Breast epithelium (tissue), 4 donors: ENCODE results near the gene NXPH4. TPM values are rescaled to one million over a fixed set of nuclear protein-coding genes. Genes with fewer than 3 reads are reported as not detected.

Experiments used
- DNase-seq, 2 donors: peaks; one replicate each; pipeline ENCODE4 v3.0.0-alpha.2; 2019; ENCODE audit warnings: low spot score in 2 of 2
- H3K27ac ChIP-seq, 2 donors: fragments of 200-600 bp; sonication (generic) in 1 of 2; one replicate each; pipeline ENCODE4 v1.5.1; 2016 to 2019; ENCODE audit warnings: mild to moderate bottlenecking in 1 of 2
- H3K27me3 ChIP-seq, 2 donors: fragments of 200-600 bp; sonication (generic) in 1 of 2; one replicate each; pipeline versions ENCODE4 v1.5.1 to v1.6.0; 2017 to 2019; ENCODE audit warnings: control low read depth in 1 of 2, mild to moderate bottlenecking in 1 of 2
- H3K36me3 ChIP-seq: fragments of 200-600 bp; one replicate; pipeline ENCODE4 v1.5.1; 2019
- H3K4me1 ChIP-seq, 2 donors: fragments of 200-600 bp; sonication (generic); one replicate each; pipeline ENCODE4 v1.5.1; 2016 to 2019; ENCODE audit warnings: control low read depth in 1 of 2
- H3K4me3 ChIP-seq, 3 donors: fragments of 200-600 bp; sonication (generic); 1 replicate in 2 of 3; 2 replicates in 1 of 3; pipeline ENCODE4 v1.5.1; 2016 to 2019; ENCODE audit warnings: mild to moderate bottlenecking in 3 of 3, moderate library complexity in 2 of 3
- H3K9me3 ChIP-seq, 2 donors: fragments of 200-600 bp; sonication (generic) in 1 of 2; one replicate each; pipeline ENCODE4 v1.5.1; 2016 to 2019; ENCODE audit warnings: control low read depth in 1 of 2
- CTCF ChIP-seq, 3 donors: fragments of 450-650 bp; IDR thresholded peaks; one replicate each; pipeline ENCODE4 v1.5.1; 2016 to 2017; ENCODE audit warnings: antibody characterized with exemption in 3 of 3, mild to moderate bottlenecking in 3 of 3, moderate library complexity in 3 of 3
- POLR2A ChIP-seq: fragments of 450-650 bp; IDR thresholded peaks from one replicate; pipeline ENCODE4 v1.6.1; 2016; ENCODE audit warnings: antibody characterized with exemption, mild to moderate bottlenecking, moderate library complexity
- POLR2AphosphoS5 ChIP-seq, 3 donors: sonication (generic); formaldehyde crosslinking; IDR thresholded peaks; one replicate each; pipeline ENCODE4 v1.6.1; 2017; ENCODE audit warnings: antibody characterized with exemption in 3 of 3
- intact Hi-C: fragments of 100-400 bp; cut with DNase I; formaldehyde crosslinking; loops from one replicate; pipeline ENCODE4 v1.15.1; 2023; ENCODE audit warnings: low total_unique reads
- total RNA-seq, 3 donors: library from RNA; depleted of rRNA; stranded (reverse); fragments of >200 nt; gene quantifications; one replicate each; pipeline ENCODE4 v1.1.0, GENCODE V29; 2016

The NXPH4 gene
- total RNA-seq, 3 donors from 2014 or later: 0.33 TPM; not detected in 2

DNA sequence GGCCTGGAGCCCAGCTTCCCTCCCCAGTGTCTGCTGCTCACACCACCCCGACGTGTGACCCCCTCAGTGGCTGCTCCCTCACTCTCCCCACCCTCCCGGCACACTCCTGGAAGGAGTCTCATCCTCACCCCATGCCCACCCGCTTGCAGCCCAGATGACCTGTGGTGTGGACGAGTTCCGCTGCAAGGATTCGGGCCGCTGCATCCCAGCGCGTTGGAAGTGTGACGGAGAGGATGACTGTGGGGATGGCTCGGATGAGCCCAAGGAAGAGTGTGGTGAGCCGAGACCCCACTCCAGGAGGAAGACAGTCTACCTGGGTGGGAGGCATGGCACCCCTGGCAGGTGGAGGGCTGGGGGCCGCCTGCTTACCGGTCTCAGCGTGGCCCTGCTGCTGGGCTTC lies 15.0 kb upstream of the NXPH4 start:
- TF ChIP-seq CTCF (IDR thresholded peaks at IDR 0.05) (no peak), POLR2A (no peak), POLR2AphosphoS5 (IDR thresholded peaks at IDR 0.05) (no peak)
- Histone ChIP-seq H3K27ac (no peak overlapping the region), H3K27me3 (no peaks in the 10 kb centered on the region), H3K36me3 (peaks cover 9% of the 10 kb centered on the region), H3K9me3 (no peaks in the 10 kb centered on the region), H3K4me3 (no peak overlapping the region), H3K4me1 (no peaks in the 10 kb centered on the region)
- intact Hi-C loops: no loop called here
- no peak for DNase-seq

- H3K9me3 ChIP-seq: no peaks in the 10 kb centered on the region
- intact Hi-C loops: no loop called here
- no peaks in the 10 kb centered on the region for H3K4me1 ChIP-seq
- TF ChIP-seq CTCF (IDR thresholded peaks at IDR 0.05) (no peak), POLR2AphosphoS5 (IDR thresholded peaks at IDR 0.05) (no peak), POLR2A (no peak)
- no peak overlapping the region for H3K4me3 ChIP-seq
- H3K27ac ChIP-seq: peak overlapping the region in 1 of 2 donors; percentile 1
- no peaks in the 10 kb centered on the region for H3K27me3 ChIP-seq
- DNase-seq: no peak
- H3K36me3 ChIP-seq: peaks cover 9% of the 10 kb centered on the region
These were observed 14.3 kb upstream of the NXPH4 start for GRCh38 chr12:57202321-57202720.

DNA sequence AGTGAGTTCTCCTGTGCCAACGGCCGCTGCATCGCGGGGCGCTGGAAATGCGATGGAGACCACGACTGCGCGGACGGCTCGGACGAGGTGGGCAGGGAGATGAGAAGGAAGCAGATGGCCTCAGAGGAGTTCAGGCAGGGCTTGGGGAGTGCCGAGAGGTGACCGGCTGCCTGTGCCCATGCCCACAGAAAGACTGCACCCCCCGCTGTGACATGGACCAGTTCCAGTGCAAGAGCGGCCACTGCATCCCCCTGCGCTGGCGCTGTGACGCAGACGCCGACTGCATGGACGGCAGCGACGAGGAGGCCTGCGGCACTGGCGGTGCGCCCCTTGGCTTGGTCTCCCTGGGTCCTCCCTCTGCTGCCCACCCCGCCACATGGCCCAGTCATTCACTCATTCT lies 13.4 kb upstream of the NXPH4 start:
- Histone ChIP-seq H3K9me3 (no peaks in the 10 kb centered on the region), H3K27ac (no peak overlapping the region), H3K4me3 (no peak overlapping the region), H3K4me1 (no peaks in the 10 kb centered on the region), H3K36me3 (peaks cover 4% of the 10 kb centered on the region), H3K27me3 (no peaks in the 10 kb centered on the region)
- no peak for TF ChIP-seq CTCF (IDR thresholded peaks at IDR 0.05)
- no peak for TF ChIP-seq POLR2A
- no peak for TF ChIP-seq POLR2AphosphoS5 (IDR thresholded peaks at IDR 0.05)
- no peak for DNase-seq
- intact Hi-C loops: no loop called here

DNA sequence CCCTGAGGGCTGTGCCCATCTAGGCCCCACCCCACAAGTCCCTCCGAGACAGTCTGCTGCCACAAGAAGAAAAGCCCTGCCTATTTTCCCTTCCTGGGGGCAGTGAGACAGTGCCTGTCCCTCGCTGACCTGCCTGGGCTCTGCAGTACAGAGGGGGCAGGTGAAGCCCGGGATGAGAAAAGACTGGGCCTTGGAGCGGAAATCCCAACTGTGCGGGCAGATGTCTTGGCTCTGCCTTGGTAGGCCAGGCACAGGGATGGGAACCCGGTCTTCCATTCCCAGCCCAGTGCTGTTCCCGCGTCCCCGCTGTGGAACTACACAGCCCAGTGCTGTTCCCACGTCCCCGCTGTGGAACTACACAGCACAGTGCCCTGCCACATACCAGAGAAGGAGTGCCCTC lies 12.8 kb upstream of the NXPH4 start:
- no peak for DNase-seq
- H3K27ac ChIP-seq: no peak overlapping the region
- no peaks in the 10 kb centered on the region for H3K4me1 ChIP-seq
- no peak overlapping the region for H3K4me3 ChIP-seq
- TF ChIP-seq POLR2AphosphoS5 (IDR thresholded peaks at IDR 0.05): no peak
- TF ChIP-seq CTCF (IDR thresholded peaks at IDR 0.05): no peak
- TF ChIP-seq POLR2A: no peak
- H3K9me3 ChIP-seq: no peaks in the 10 kb centered on the region
- H3K27me3 ChIP-seq: no peaks in the 10 kb centered on the region
- intact Hi-C loops: no loop called here
- peaks cover 4% of the 10 kb centered on the region for H3K36me3 ChIP-seq

- intact Hi-C loops: no loop called here
- Histone ChIP-seq H3K36me3 (peaks cover 4% of the 10 kb centered on the region), H3K4me3 (no peak overlapping the region), H3K27me3 (no peaks in the 10 kb centered on the region), H3K4me1 (no peaks in the 10 kb centered on the region), H3K9me3 (no peaks in the 10 kb centered on the region), H3K27ac (no peak overlapping the region)
- TF ChIP-seq POLR2AphosphoS5 (IDR thresholded peaks at IDR 0.05) (no peak), POLR2A (no peak), CTCF (IDR thresholded peaks at IDR 0.05) (no peak)
- no peak for DNase-seq
These were observed 12.1 kb upstream of the NXPH4 start for GRCh38 chr12:57204454-57204853.
